ENCODE measurements around the gene CREB3. TPM values are rescaled to one million over a fixed set of nuclear protein-coding genes. Genes with fewer than 3 reads are reported as not detected.
A peak's percentile ranks its signal among the peaks of the same experiment; 100 is the strongest.

Gene CREB3
- total and polyA plus RNA-seq, 2 of the 4 experiments (the other 2 are of a cell fraction) = 60.7 to 106 TPM

GRCh38 chr9:35723908-35724307 lies 8.6 kb upstream of the CREB3 start:
- no peak overlapping the region for H3K56ac ChIP-seq (ENCODE audit: extremely low read depth, insufficient read depth, low read length)
- H4K8ac ChIP-seq (ENCODE audit: low read depth in 2 of 2, low read length in 2 of 2) = no peak overlapping the region
- H3K4me2 ChIP-seq (ENCODE audit: low read depth, low read length) = no peak overlapping the region
- H3K36me3 ChIP-seq (ENCODE audit: control insufficient read depth, insufficient read depth, low read length) = peaks cover 62% of the 10 kb centered on the region
- TF ChIP-seq RFX5 (IDR thresholded peaks at IDR 0.05; ENCODE audit: low read depth, low read length) (no peak), CTCF (conservative IDR thresholded peaks at IDR 0.05; ENCODE audit: low read depth, low read length) (no peak), MXI1 (IDR thresholded peaks at IDR 0.05; ENCODE audit: borderline replicate concordance, low read depth, low read length) (no peak), ELK1 (IDR thresholded peaks at IDR 0.05; ENCODE audit: borderline replicate concordance, low read depth, low read length) (no peak), BHLHE40 (IDR thresholded peaks at IDR 0.05; ENCODE audit: low read depth, low read length) (no peak), MAFK (IDR thresholded peaks at IDR 0.05; ENCODE audit: low read depth, low read length) (no peak), MAZ (IDR thresholded peaks at IDR 0.05; ENCODE audit: borderline replicate concordance, low read depth, low read length) (no peak), FOS (IDR thresholded peaks at IDR 0.05; ENCODE audit: low read depth, low read length) (no peak), CEBPB (IDR thresholded peaks at IDR 0.05; ENCODE audit: low read depth, low read length) (no peak), NFE2L2 (IDR thresholded peaks at IDR 0.05; ENCODE audit: low read depth, low read length) (no peak), USF2 (IDR thresholded peaks at IDR 0.05; ENCODE audit: low read depth, low read length) (no peak)
- H4K5ac ChIP-seq (ENCODE audit: low read depth, low read length) = no peak overlapping the region
- peaks cover 17% of the 10 kb centered on the region for H3K4me1 ChIP-seq (ENCODE audit: control insufficient read depth, insufficient read depth, low read length)
- in situ Hi-C loops (cut with MboI; ENCODE audit: low sequenced_read_pairs) = no loop called here
- no peak overlapping the region for H4K91ac ChIP-seq (ENCODE audit: insufficient read depth, low read depth, low read length)
- H3K9me3 ChIP-seq (ENCODE audit: control insufficient read depth, insufficient read depth, low read length) = no peaks in the 10 kb centered on the region
- H2BK20ac ChIP-seq (ENCODE audit: low read depth, low read length) = no peak overlapping the region
- no CpG with 5 or more reads among the region's 8 CpGs for WGBS, 2 experiments (ENCODE audit: extremely low coverage in 2 of 2, insufficient read length in 1 of 2)
- ATAC-seq (ENCODE audit: low read depth) = no peak
- H3K4me3 ChIP-seq (ENCODE audit: insufficient read depth, low read depth, low read length) = no peak overlapping the region
- H4K20me1 ChIP-seq (ENCODE audit: insufficient read depth, low read length) = peaks cover 40% of the 10 kb centered on the region
- H3K79me1 ChIP-seq (ENCODE audit: low read depth in 1 of 2, low read length in 2 of 2) = peaks cover 53 to 88% of the 10 kb centered on the region in 2 experiments
- no peak for DNase-seq
- dilution Hi-C loops (cut with HindIII; ENCODE audit: low sequenced_read_pairs, unreplicated experiment) = no loop called here
- no peak overlapping the region for H3K27ac ChIP-seq (ENCODE audit: insufficient read depth, low read length)
- POLR2A ChIA-PET (ENCODE audit: unreplicated experiment) = no interaction called here
- intact Hi-C loops (cut with micrococcal nuclease) = no loop called here
- no peak overlapping the region for H2AK9ac ChIP-seq (replicated peaks; ENCODE audit: low read depth, low read length, poor library complexity)
- no peak overlapping the region for H3K9ac ChIP-seq (ENCODE audit: low read depth, low read length)
- H3K27me3 ChIP-seq (ENCODE audit: control insufficient read depth, insufficient read depth, low read length) = no peaks in the 10 kb centered on the region
- no peak overlapping the region for H2BK15ac ChIP-seq (ENCODE audit: low read depth, low read length)
- no TSS peak for BruUV-seq (replicated peaks)
- CTCF ChIA-PET = interaction anchor here (0.6 to 1.0 kb wide), 2 partner anchors 28 to 39 kb away, joined by 3 read pairs; no protein-coding TSS in a partner anchor
- H3K18ac ChIP-seq (ENCODE audit: low read depth, low read length) = no peak overlapping the region
- no peak overlapping the region for H2BK120ac ChIP-seq (ENCODE audit: low read depth, low read length)
- H3K9me1 ChIP-seq (ENCODE audit: insufficient read depth, low read length) = peaks cover 7% of the 10 kb centered on the region; the same call in 1 of the 2 replicates
- no peak overlapping the region for H3K14ac ChIP-seq (replicated peaks; ENCODE audit: low read depth, low read length)
- peak overlapping the region; percentile 8 for H2BK5ac ChIP-seq (ENCODE audit: low read depth, low read length, poor library complexity, severe bottlenecking)
- H3K4ac ChIP-seq (ENCODE audit: low read depth, low read length) = no peak overlapping the region
- H3K23ac ChIP-seq (ENCODE audit: low read depth, low read length) = no peak overlapping the region
- no peak overlapping the region for H2AFZ ChIP-seq (replicated peaks; ENCODE audit: low read length, poor library complexity)
- no peak overlapping the region for H2AK5ac ChIP-seq (ENCODE audit: low read depth, low read length)

Measured in IMR-90 (cell line).